H1 (cell line): ENCODE measurements around the gene SOCS6. TPM values are rescaled to one million over a fixed set of nuclear protein-coding genes. Genes with fewer than 3 reads are reported as not detected.

Experiments
- CTCF ChIA-PET: fragments of 300-600 bp; sonication (Branson Sonifier 250); formaldehyde crosslinking; loops from one replicate; lab custom pipeline; 2021; ENCODE audit not compliant: partially characterized antibody; lab: Charles Lee
- POLR2A ChIA-PET: fragments of 300-600 bp; sonication (Branson Sonifier 250); formaldehyde crosslinking; loops from one replicate; lab custom pipeline; 2021; ENCODE audit warnings: inconsistent platforms; ENCODE audit not compliant: partially characterized antibody; lab: Charles Lee
- DNase-seq, 2 experiments: peaks; one replicate each; pipeline versions ENCODE4 v3.0.0 to v3.0.0-alpha.2; 2010 to 2022; ENCODE audit warnings: low spot score in 2 of 2, low read depth in 1 of 2, mixed read lengths in 1 of 2
- FAIRE-seq: peaks from 2 replicates; lab custom pipeline; 2011; peaks lifted over from hg19 to GRCh38; lab: Jason Lieb, UNC
- H2AFZ ChIP-seq: 2 replicates; pipeline ENCODE4 v1.8.1; 2012; ENCODE audit warnings: low read length, inconsistent platforms
- H2AK5ac ChIP-seq: 2 replicates; pipeline ENCODE4 v1.6.1; 2013; ENCODE audit warnings: low read depth, low read length
- H2BK120ac ChIP-seq: replicated peaks from 2 replicates; pipeline ENCODE3; 2013; ENCODE audit warnings: low read depth, low read length, inconsistent platforms
- H2BK12ac ChIP-seq: 2 replicates; pipeline ENCODE4 v1.6.1; 2013; ENCODE audit warnings: low read depth, low read length
- H2BK15ac ChIP-seq: 2 replicates; pipeline ENCODE4 v1.6.1; 2013; ENCODE audit warnings: low read length
- H2BK20ac ChIP-seq: 2 replicates; pipeline ENCODE4 v1.6.1; 2013; ENCODE audit warnings: low read length
- H2BK5ac ChIP-seq: 2 replicates; pipeline ENCODE4 v1.6.1; 2013; ENCODE audit warnings: low read depth, low read length
- H3K14ac ChIP-seq: 2 replicates; pipeline ENCODE4 v1.6.1; 2013; ENCODE audit warnings: inconsistent platforms; ENCODE audit not compliant: insufficient read length
- H3K18ac ChIP-seq: 2 replicates; pipeline ENCODE4 v1.6.1; 2013; ENCODE audit warnings: low read length; ENCODE audit errors: extremely low read depth
- H3K23ac ChIP-seq: 2 replicates; pipeline ENCODE4 v1.6.1; 2013; ENCODE audit warnings: inconsistent platforms; ENCODE audit not compliant: insufficient read length
- H3K23me2 ChIP-seq: 2 replicates; pipeline ENCODE4 v1.6.1; 2013; ENCODE audit warnings: low read depth, low read length
- H3K27ac ChIP-seq: 2 replicates; pipeline ENCODE4 v1.6.1; 2011; ENCODE audit warnings: low read depth, low read length, inconsistent platforms
- H3K27me3 ChIP-seq, 4 experiments: replicated peaks in 1 of 4; 1 replicate in 1 of 4; 2 replicates in 3 of 4; pipeline versions ENCODE4 v1.6.1 to v1.8.1; 2011 to 2013; ENCODE audit warnings: low read length in 3 of 4, mild to moderate bottlenecking in 3 of 4, inconsistent platforms in 2 of 4, mixed read lengths in 2 of 4, moderate library complexity in 1 of 4; ENCODE audit not compliant: control insufficient read depth in 3 of 4, insufficient read depth in 3 of 4; ENCODE audit errors: extremely low read depth in 1 of 4
- H3K36me3 ChIP-seq, 4 experiments: 2 replicates each; pipeline versions ENCODE4 v1.6.1 to v1.8.1; 2011 to 2013; ENCODE audit warnings: mild to moderate bottlenecking in 4 of 4, low read length in 3 of 4, moderate library complexity in 2 of 4, control low read depth in 1 of 4, inconsistent platforms in 1 of 4; ENCODE audit not compliant: insufficient read depth in 4 of 4, control insufficient read depth in 2 of 4
- H3K4ac ChIP-seq: replicated peaks from 2 replicates; pipeline ENCODE3; 2013; ENCODE audit warnings: low read length, low read depth, mixed read lengths, inconsistent platforms; ENCODE audit not compliant: insufficient read length
- H3K4me1 ChIP-seq, 4 experiments: replicated peaks in 1 of 4; 1 replicate in 1 of 4; 2 replicates in 3 of 4; pipeline versions ENCODE4 v1.6.1 to v1.8.1; 2011 to 2013; ENCODE audit warnings: low read length in 3 of 4, inconsistent platforms in 2 of 4, mixed read lengths in 1 of 4; ENCODE audit not compliant: insufficient read depth in 4 of 4, control insufficient read depth in 3 of 4
- H3K4me2 ChIP-seq, 2 experiments: 2 replicates each; pipeline versions ENCODE4 v1.6.1 to v1.8.1; 2011 to 2013; ENCODE audit warnings: low read depth in 2 of 2, low read length in 2 of 2, control low read depth in 1 of 2, inconsistent platforms in 1 of 2, mild to moderate bottlenecking in 1 of 2; ENCODE audit not compliant: insufficient read depth in 1 of 2
- H3K4me3 ChIP-seq, 4 experiments: fragments of 200-600, 300-600 bp in 1 of 4; sonication (generic), shearing (Covaris generic), sonication (Bioruptor Twin) in 1 of 4; 2 replicates each; pipeline versions ENCODE4 v1.5.1 to v1.8.1; 2011 to 2016; ENCODE audit warnings: low read length in 4 of 4, low read depth in 3 of 4, control low read depth in 2 of 4, inconsistent platforms in 2 of 4, mild to moderate bottlenecking in 2 of 4, mixed read lengths in 1 of 4, moderate library complexity in 1 of 4; ENCODE audit not compliant: insufficient read depth in 2 of 4; ENCODE audit errors: extremely low read depth in 1 of 4
- H3K56ac ChIP-seq: replicated peaks from 2 replicates; pipeline ENCODE3; 2013; ENCODE audit warnings: low read depth, mild to moderate bottlenecking, mixed read lengths, low read length, inconsistent platforms; ENCODE audit not compliant: insufficient read length
- H3K79me1 ChIP-seq: 2 replicates; pipeline ENCODE4 v1.6.1; 2013; ENCODE audit warnings: low read depth, low read length, control low read depth
- H3K79me2 ChIP-seq, 2 experiments: 2 replicates each; pipeline versions ENCODE4 v1.6.1 to v1.8.1; 2012 to 2013; ENCODE audit warnings: low read length in 2 of 2, mild to moderate bottlenecking in 2 of 2, inconsistent platforms in 1 of 2; ENCODE audit not compliant: insufficient read depth in 2 of 2, control insufficient read depth in 1 of 2
- H3K9ac ChIP-seq, 4 experiments: replicated peaks in 1 of 4; 1 replicate in 1 of 4; 2 replicates in 3 of 4; pipeline versions ENCODE4 v1.6.1 to v1.8.1; 2011 to 2013; ENCODE audit warnings: low read depth in 3 of 4, low read length in 3 of 4, control low read depth in 2 of 4, mild to moderate bottlenecking in 2 of 4, moderate library complexity in 2 of 4, inconsistent platforms in 1 of 4; ENCODE audit errors: extremely low read depth in 1 of 4
- H3K9me3 ChIP-seq, 2 experiments: 2 replicates each; pipeline versions ENCODE4 v1.6.1 to v1.8.1; 2012 to 2013; ENCODE audit warnings: mild to moderate bottlenecking in 2 of 2, moderate library complexity in 2 of 2, control low read depth in 1 of 2, inconsistent platforms in 1 of 2, low read depth in 1 of 2, low read length in 1 of 2, mixed read lengths in 1 of 2; ENCODE audit not compliant: insufficient read depth in 2 of 2
- H4K20me1 ChIP-seq, 2 experiments: replicated peaks in 1 of 2; 2 replicates each; pipeline versions ENCODE3 to v1.8.1; 2011 to 2013; ENCODE audit warnings: inconsistent platforms in 2 of 2, low read length in 2 of 2, mild to moderate bottlenecking in 1 of 2; ENCODE audit not compliant: insufficient read depth in 2 of 2, control insufficient read depth in 1 of 2
- H4K5ac ChIP-seq: 2 replicates; pipeline ENCODE4 v1.6.1; 2013; ENCODE audit warnings: low read length, low read depth, mixed read lengths, inconsistent platforms; ENCODE audit not compliant: insufficient read length
- H4K8ac ChIP-seq: 2 replicates; pipeline ENCODE4 v1.8.0; 2013; ENCODE audit warnings: mild to moderate bottlenecking, moderate library complexity, low read length, inconsistent platforms; ENCODE audit not compliant: insufficient read depth; ENCODE audit errors: extremely low read depth
- H4K91ac ChIP-seq: replicated peaks from 2 replicates; pipeline ENCODE3; 2013; ENCODE audit warnings: low read length, mixed read lengths, inconsistent platforms; ENCODE audit not compliant: insufficient read length
- E2F6 ChIP-seq: IDR thresholded peaks from 2 replicates; pipeline ENCODE4 v1.6.1; 2012; ENCODE audit warnings: inconsistent platforms
- WGBS, 2 experiments: shearing (Covaris generic) in 1 of 2; methylation state at CpG; one replicate each; pipeline versions ENCODE4 v1.1.6 to v1.1.7; 2013 to 2015; ENCODE audit warnings: low lambda C conversion rate in 2 of 2, mixed read lengths in 2 of 2, inconsistent platforms in 1 of 2, low coverage in 1 of 2, missing lambda C conversion rate in 1 of 2; ENCODE audit not compliant: insufficient replicate concordance in 2 of 2, insufficient coverage in 1 of 2, insufficient read length in 1 of 2; ENCODE audit errors: extremely low coverage in 1 of 2, missing lambda C conversion rate in 1 of 2; 5-methylcytosine and 5-hydroxymethylcytosine counted together
- polyA plus RNA-seq, 7 experiments: library from polyadenylated mRNA; depleted of rRNA in 3 of 7; stranded (reverse) in 5 of 7; unstranded in 2 of 7; fragments of >200 nt in 5 of 7; fragments of 200-250 nt in 2 of 7; gene quantifications; 1 replicate in 5 of 7; 2 replicates in 1 of 7; 4 replicates in 1 of 7; pipeline versions ENCODE4 v1.2.1 to v1.2.3, GENCODE V29; 2011 to 2013; ENCODE audit warnings: missing spikeins in 2 of 7, mixed read lengths in 2 of 7
- total RNA-seq: library from RNA; stranded (reverse); fragmentation: NEBNext Ultra II Directional; extraction: Animal tissue kit (Norgen Biotek cat#: 25700); gene quantifications from 2 replicates; pipeline ENCODE4 v1.2.1, GENCODE V29; 2021

SOCS6 gene
- total and polyA plus RNA-seq, 2 of the 8 experiments (the other 6 are each of a cell fraction or from before 2014, with no cell fraction given): 9.1 to 22.9 TPM

DNA sequence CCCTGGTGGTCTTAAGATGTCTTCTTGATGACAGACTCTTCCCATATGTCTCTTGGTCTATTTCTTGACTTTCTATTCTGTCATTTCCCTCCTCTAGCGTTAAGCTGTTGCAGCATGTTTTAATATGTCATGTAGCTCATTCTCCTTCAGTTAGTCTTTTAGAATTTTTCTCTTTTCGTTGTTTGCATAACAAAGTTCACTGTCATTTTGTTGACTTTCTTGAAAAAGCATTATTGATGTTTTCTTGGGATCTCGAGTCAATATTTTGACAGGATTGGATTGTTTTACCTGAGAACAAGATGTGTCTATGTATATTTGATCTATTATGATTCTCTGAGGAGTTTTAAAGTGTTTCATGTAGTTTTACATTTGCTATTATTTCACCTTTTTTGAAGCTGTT is 24.8 kb downstream of the SOCS6 start:
- Histone ChIP-seq H3K4me1 (no peaks in the 10 kb centered on the region), H2BK12ac (no peak overlapping the region), H3K9ac (no peak overlapping the region), H3K18ac (no peak overlapping the region), H3K23me2 (no peaks in the 10 kb centered on the region), H2BK15ac (no peak overlapping the region), H3K14ac (no peak overlapping the region), H2BK120ac (no peak overlapping the region), H3K23ac (no peak overlapping the region), H3K36me3 (no peaks in the 10 kb centered on the region), H2BK5ac (no peak overlapping the region), H3K27ac (no peak overlapping the region), H3K79me1 (peaks cover 3% of the 10 kb centered on the region; the same call in 1 of the 2 replicates), H3K4me3 (no peak overlapping the region), H4K91ac (no peak overlapping the region), H3K4ac (no peak overlapping the region), H2AK5ac (no peak overlapping the region), H3K27me3 (no peaks in the 10 kb centered on the region), H4K20me1 (no peaks in the 10 kb centered on the region), H4K5ac (no peak overlapping the region), H2BK20ac (no peak overlapping the region), H4K8ac (no peak overlapping the region), H3K4me2 (no peak overlapping the region), H3K9me3 (peaks cover 0 to 4% of the 10 kb centered on the region in 2 experiments; a peak in 1 of 4 replicates), H2AFZ (no peak overlapping the region)
- DNase-seq (no peak), FAIRE-seq (no peak)
- ChIA-PET CTCF (interaction anchor here (1.5 kb wide), 1 partner anchor 121 kb away, joined by 4 read pairs; no protein-coding TSS in a partner anchor), POLR2A (no interaction called here)
- WGBS, 2 experiments: 89% methylated on average over 3 of the region's 3 CpGs; no CpG with 5 or more reads in 1 of the 2 experiments
- no peak for TF ChIP-seq E2F6
- TF ChIP-seq, all 59 proteins: peak for 0
- no peak overlapping the region for H3K56ac ChIP-seq
- peaks cover 3 to 92% of the 10 kb centered on the region in 2 experiments; a peak in 3 of 4 replicates for H3K79me2 ChIP-seq
